ENCODE data around the gene C11orf24. TPM values are rescaled to one million over a fixed set of nuclear protein-coding genes. Genes with fewer than 3 reads are reported as not detected.

The C11orf24 gene
- total and polyA plus RNA-seq, 2 of the 8 experiments (the other 6 are each of a cell fraction or from before 2014, with no cell fraction given), result 45.4 to 51.7 TPM

GRCh38 chr11:68226421-68226820 is 45.4 kb downstream of the C11orf24 start (continued):
- TF ChIP-seq RNF2 (IDR thresholded peaks at IDR 0.05; ENCODE audit: borderline replicate concordance, low read depth, low read length, missing control alignments, poor library complexity, severe bottlenecking), result no peak
